ENCODE data around the gene MIA2. TPM values are rescaled to one million over a fixed set of nuclear protein-coding genes. Genes with fewer than 3 reads are reported as not detected.
"Not testable (repeated sequence)": the region's sequence is repeated elsewhere in the genome, so short reads cannot be mapped to it uniquely, and the experiment has no call there.

The MIA2 gene
- polyA plus RNA-seq, 1 experiment, result 16.5 TPM

- H3K9me3 ChIP-seq (ENCODE audit: control insufficient read depth, insufficient read depth, low read length), result no peaks in the 10 kb centered on the region
- DNase-seq (ENCODE audit: low read depth, low spot score), result no peak
- no peak overlapping the region for H3K4me3 ChIP-seq (ENCODE audit: low read depth, low read length)
- ChIA-PET CTCF (no interaction called here), POLR2A (interaction anchor here (1.1 kb wide), 1 partner anchor 59 kb away, joined by 4 read pairs; the partner anchor contains the start of gene TRAPPC6B)
- H3K27ac ChIP-seq (ENCODE audit: low read depth, low read length), result no peak overlapping the region
- no peaks in the 10 kb centered on the region for H3K27me3 ChIP-seq (ENCODE audit: control insufficient read depth, insufficient read depth, low read length)
- no peak for TF ChIP-seq CTCF (IDR thresholded peaks at IDR 0.05; ENCODE audit: low read depth, low read length)
These were observed 5.0 kb upstream of the MIA2 start for GRCh38 chr14:39228509-39229221.

- H3K9me3 ChIP-seq (ENCODE audit: control insufficient read depth, insufficient read depth, low read length), result no peaks in the 10 kb centered on the region
- no peaks in the 10 kb centered on the region for H3K27me3 ChIP-seq (ENCODE audit: control insufficient read depth, insufficient read depth, low read length)
- no peak for DNase-seq (ENCODE audit: low read depth, low spot score)
- ChIA-PET POLR2A (interaction anchor here (1.1 kb wide), 1 partner anchor 59 kb away, joined by 4 read pairs; the partner anchor contains the start of gene TRAPPC6B), CTCF (no interaction called here)
- H3K4me3 ChIP-seq (ENCODE audit: low read depth, low read length), result no peak overlapping the region
- TF ChIP-seq CTCF (IDR thresholded peaks at IDR 0.05; ENCODE audit: low read depth, low read length), result no peak
- no peak overlapping the region for H3K27ac ChIP-seq (ENCODE audit: low read depth, low read length)
These were observed 4.5 kb upstream of the MIA2 start for GRCh38 chr14:39229222-39229543.

GRCh38 chr14:39229601-39230110 lies 4.1 kb upstream of the MIA2 start:
- TF ChIP-seq CTCF (IDR thresholded peaks at IDR 0.05; ENCODE audit: low read depth, low read length), result no peak
- no peak overlapping the region for H3K4me3 ChIP-seq (ENCODE audit: low read depth, low read length)
- no peak overlapping the region for H3K27ac ChIP-seq (ENCODE audit: low read depth, low read length)
- CTCF ChIA-PET, result no interaction called here
- POLR2A ChIA-PET, result interaction anchor here (1.1 kb wide), 1 partner anchor 60 kb away, joined by 4 read pairs; the partner anchor contains the start of gene TRAPPC6B
- H3K27me3 ChIP-seq (ENCODE audit: control insufficient read depth, insufficient read depth, low read length), result no peaks in the 10 kb centered on the region
- H3K9me3 ChIP-seq (ENCODE audit: control insufficient read depth, insufficient read depth, low read length), result no peaks in the 10 kb centered on the region
- no peak for DNase-seq (ENCODE audit: low read depth, low spot score)

- no peak for TF ChIP-seq CTCF (IDR thresholded peaks at IDR 0.05; ENCODE audit: low read depth, low read length)
- no peak overlapping the region for H3K4me3 ChIP-seq (ENCODE audit: low read depth, low read length)
- DNase-seq (ENCODE audit: low read depth, low spot score), result no peak
- POLR2A ChIA-PET, result no interaction called here
- H3K27me3 ChIP-seq (ENCODE audit: control insufficient read depth, insufficient read depth, low read length), result no peaks in the 10 kb centered on the region
- no peak overlapping the region for H3K27ac ChIP-seq (ENCODE audit: low read depth, low read length)
- CTCF ChIA-PET, result interaction anchor here (1.0 to 1.3 kb wide), 3 partner anchors 60 to 196 kb away, joined by 3 to 6 read pairs (median 3); partner anchors contain the start of gene TRAPPC6B
- H3K9me3 ChIP-seq (ENCODE audit: control insufficient read depth, insufficient read depth, low read length), result no peaks in the 10 kb centered on the region
These were observed 3.2 kb upstream of the MIA2 start for GRCh38 chr14:39230416-39231035.

GRCh38 chr14:39231751-39232553 lies 1.8 kb upstream of the MIA2 start:
- not testable (repeated sequence) for DNase-seq (ENCODE audit: low read depth, low spot score); H3K9me3 ChIP-seq (ENCODE audit: control insufficient read depth, insufficient read depth, low read length); H3K27ac ChIP-seq (ENCODE audit: low read depth, low read length); H3K4me3 ChIP-seq (ENCODE audit: low read depth, low read length); H3K27me3 ChIP-seq (ENCODE audit: control insufficient read depth, insufficient read depth, low read length)
- CTCF ChIA-PET, result interaction anchor here (0.7 to 1.5 kb wide), 8 partner anchors 9 to 195 kb away, joined by 3 to 6 read pairs (median 3); partner anchors contain the start of gene TRAPPC6B
- POLR2A ChIA-PET, result interaction anchor here (0.8 kb wide), 1 partner anchor 35 kb away, joined by 3 read pairs; no protein-coding TSS in a partner anchor
